CD8-positive, alpha-beta memory T cell (primary cell): ENCODE data around the gene SERTAD2. TPM values are rescaled to one million over a fixed set of nuclear protein-coding genes. Genes with fewer than 3 reads are reported as not detected.

Experiments
- CTCF ChIA-PET: fragments of 350-600 bp; sonication (Branson Sonifier 250); formaldehyde crosslinking; loops from one replicate; lab custom pipeline; 2021; ENCODE audit warnings: antibody characterized with exemption; lab: Charles Lee
- POLR2A ChIA-PET: fragments of 350-600 bp; sonication (Branson Sonifier 250); formaldehyde crosslinking; loops from one replicate; lab custom pipeline; 2021; ENCODE audit warnings: antibody characterized with exemption; lab: Charles Lee
- DNase-seq, 5 donors: peaks; one replicate each; pipeline versions ENCODE4 v3.0.0 to v3.0.0-alpha.2; 2020 to 2022; ENCODE audit warnings: mixed read lengths in 1 of 5
- H3K27ac ChIP-seq: one replicate; pipeline ENCODE4 v1.7.0; 2013; ENCODE audit warnings: low read depth, mild to moderate bottlenecking, low read length, moderate library complexity
- H3K27me3 ChIP-seq: 2 replicates; pipeline ENCODE4 v1.7.0; 2013; ENCODE audit warnings: low read length, mild to moderate bottlenecking; ENCODE audit not compliant: insufficient read depth, poor library complexity, severe bottlenecking
- H3K36me3 ChIP-seq: 2 replicates; pipeline ENCODE4 v1.7.0; 2013; ENCODE audit warnings: mild to moderate bottlenecking, low read length, moderate library complexity; ENCODE audit not compliant: insufficient read depth
- H3K4me1 ChIP-seq: 2 replicates; pipeline ENCODE4 v1.7.0; 2013; ENCODE audit warnings: mild to moderate bottlenecking, low read length, moderate library complexity; ENCODE audit not compliant: insufficient read depth
- H3K4me3 ChIP-seq: 2 replicates; pipeline ENCODE4 v1.7.0; 2013; ENCODE audit warnings: mild to moderate bottlenecking, low read length
- H3K9me3 ChIP-seq: 2 replicates; pipeline ENCODE4 v1.7.0; 2013; ENCODE audit warnings: mild to moderate bottlenecking, low read length
- H3K27ac Mint-ChIP-seq, 8 donors: one replicate each; pipeline ENCODE4 v1.8.0; 2020 to 2021; ENCODE audit warnings: mixed read lengths in 8 of 8, mild to moderate bottlenecking in 6 of 8, inconsistent platforms in 3 of 8, moderate library complexity in 3 of 8
- H3K27me3 Mint-ChIP-seq, 2 donors: one replicate each; pipeline ENCODE4 v1.8.0; 2020 to 2021; ENCODE audit warnings: mixed read lengths in 2 of 2, mild to moderate bottlenecking in 1 of 2, moderate library complexity in 1 of 2
- H3K36me3 Mint-ChIP-seq, 3 donors: one replicate each; pipeline ENCODE4 v1.8.0; 2020 to 2021; ENCODE audit warnings: mixed read lengths in 3 of 3, inconsistent platforms in 1 of 3, mild to moderate bottlenecking in 1 of 3
- H3K4me1 Mint-ChIP-seq, 3 donors: one replicate each; pipeline ENCODE4 v1.8.0; 2020 to 2021; ENCODE audit warnings: mixed read lengths in 3 of 3, inconsistent platforms in 1 of 3, mild to moderate bottlenecking in 1 of 3
- H3K4me3 Mint-ChIP-seq, 7 donors: one replicate each; pipeline ENCODE4 v1.8.0; 2020 to 2021; ENCODE audit warnings: mixed read lengths in 7 of 7, mild to moderate bottlenecking in 6 of 7, moderate library complexity in 4 of 7, inconsistent platforms in 2 of 7
- H3K9me3 Mint-ChIP-seq, 5 donors: one replicate each; pipeline ENCODE4 v1.8.0; 2020 to 2022; ENCODE audit warnings: mixed read lengths in 5 of 5, mild to moderate bottlenecking in 3 of 5, moderate library complexity in 2 of 5, inconsistent platforms in 1 of 5
- polyA plus RNA-seq: library from polyadenylated mRNA; unstranded; fragments of 300-500 nt; fragmentation: Illumina TruSeq; gene quantifications from one replicate; pipeline ENCODE4 v1.2.3, GENCODE V29; 2021
- total RNA-seq, 2 experiments: library from RNA; stranded (reverse); gene quantifications; one replicate each; pipeline ENCODE4 v1.2.3, GENCODE V29; 2021

Gene SERTAD2
- total and polyA plus RNA-seq, 3 experiments from 2014 or later, result 6.3 to 21.4 (median 20.6) TPM

DNA sequence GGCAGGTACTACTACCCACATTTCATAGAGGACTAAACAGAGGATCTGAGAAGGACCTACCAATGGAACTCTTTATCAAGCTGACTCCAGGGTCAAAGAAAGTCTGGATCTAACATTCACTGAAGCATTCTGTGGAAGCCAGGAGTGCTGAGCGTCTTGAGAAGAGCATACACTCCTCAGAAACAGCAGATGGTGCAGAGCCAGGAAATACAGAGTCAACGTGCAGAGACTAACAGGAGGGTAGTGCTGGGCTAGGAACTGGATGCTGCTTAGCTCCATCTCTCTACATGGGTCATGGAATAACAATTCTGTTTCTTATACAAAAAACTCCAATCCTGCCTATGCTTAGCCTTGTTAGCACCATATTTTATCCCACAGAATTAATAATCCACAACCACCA lies 5.5 kb upstream of the SERTAD2 start:
- Mint-ChIP-seq H3K27ac (peak overlapping the region in 1 of 8 donors; percentile 0), H3K4me1 (peaks cover 21 to 46% (median 21%) of the 10 kb centered on the region in 3 donors), H3K36me3 (peaks cover 0 to 4% (median 0%) of the 10 kb centered on the region in 3 donors), H3K27me3 (no peaks in the 10 kb centered on the region), H3K4me3 (no peak overlapping the region), H3K9me3 (no peaks in the 10 kb centered on the region)
- Histone ChIP-seq H3K36me3 (no peaks in the 10 kb centered on the region), H3K27ac (no peak overlapping the region), H3K27me3 (no peaks in the 10 kb centered on the region), H3K9me3 (no peaks in the 10 kb centered on the region), H3K4me3 (no peak overlapping the region), H3K4me1 (peaks cover 24% of the 10 kb centered on the region)
- CTCF ChIA-PET, result interaction anchor here (1.0 kb wide), 1 partner anchor 13 kb away, joined by 4 read pairs; no protein-coding TSS in a partner anchor
- DNase-seq, result no peak
- POLR2A ChIA-PET, result no interaction called here

DNA sequence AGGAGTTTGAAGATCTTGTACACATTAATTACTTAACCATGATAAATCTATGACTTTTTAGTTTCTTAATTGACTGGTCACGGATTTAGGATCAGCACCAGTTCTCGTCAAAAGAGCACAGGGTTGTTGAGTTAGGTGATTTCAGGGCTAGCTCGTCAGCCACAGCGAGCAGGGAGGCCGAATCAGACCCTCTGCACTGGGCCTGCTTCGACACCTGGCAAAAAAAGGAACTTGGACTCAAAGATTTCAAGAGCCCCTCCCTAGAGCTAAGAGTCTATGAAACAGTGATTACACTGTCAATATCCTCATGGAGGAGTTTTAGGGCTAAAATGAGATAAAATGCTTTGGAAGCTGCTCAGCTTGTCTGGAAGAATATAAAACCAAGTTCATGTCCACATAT lies 4.6 kb upstream of the SERTAD2 start:
- Mint-ChIP-seq H3K27ac (peak overlapping the region in 1 of 8 donors; percentile 88), H3K36me3 (peaks cover 0 to 4% (median 2%) of the 10 kb centered on the region in 3 donors), H3K9me3 (no peaks in the 10 kb centered on the region), H3K27me3 (no peaks in the 10 kb centered on the region), H3K4me1 (peaks cover 16 to 39% (median 21%) of the 10 kb centered on the region in 3 donors), H3K4me3 (peak overlapping the region in 1 of 7 donors; percentile 60)
- POLR2A ChIA-PET, result interaction anchor here (0.6 kb wide), 1 partner anchor 63 kb away, joined by 3 read pairs; no protein-coding TSS in a partner anchor
- no peak for DNase-seq
- Histone ChIP-seq H3K4me3 (no peak overlapping the region), H3K36me3 (no peaks in the 10 kb centered on the region), H3K9me3 (no peaks in the 10 kb centered on the region), H3K27ac (no peak overlapping the region), H3K27me3 (no peaks in the 10 kb centered on the region), H3K4me1 (peaks cover 24% of the 10 kb centered on the region)
- CTCF ChIA-PET, result interaction anchor here (1.4 kb wide), 1 partner anchor 9 kb away, joined by 3 read pairs; no protein-coding TSS in a partner anchor

DNA sequence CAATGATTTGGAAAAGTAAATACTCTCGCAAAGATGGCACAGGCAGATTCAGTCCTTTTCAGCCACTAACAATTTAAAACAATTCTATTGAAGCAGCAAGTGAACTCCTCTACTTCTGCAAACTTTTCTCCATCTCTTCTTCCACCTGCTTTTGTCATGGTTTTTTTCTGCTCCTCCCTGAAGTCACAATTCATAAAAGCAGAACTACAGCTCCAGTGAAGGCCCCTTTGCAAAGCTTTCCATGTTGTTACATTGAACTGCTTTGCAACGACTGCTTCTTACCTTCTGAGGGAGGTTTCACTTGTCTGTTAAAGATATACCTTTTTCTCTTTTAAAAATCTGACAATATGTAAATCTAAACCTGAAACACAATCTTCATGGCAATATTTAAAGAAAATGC lies 3.7 kb upstream of the SERTAD2 start:
- H3K4me1 Mint-ChIP-seq, result peaks cover 21 to 45% (median 26%) of the 10 kb centered on the region in 3 donors
- POLR2A ChIA-PET, result no interaction called here
- no peak overlapping the region for H3K27ac ChIP-seq

DNA sequence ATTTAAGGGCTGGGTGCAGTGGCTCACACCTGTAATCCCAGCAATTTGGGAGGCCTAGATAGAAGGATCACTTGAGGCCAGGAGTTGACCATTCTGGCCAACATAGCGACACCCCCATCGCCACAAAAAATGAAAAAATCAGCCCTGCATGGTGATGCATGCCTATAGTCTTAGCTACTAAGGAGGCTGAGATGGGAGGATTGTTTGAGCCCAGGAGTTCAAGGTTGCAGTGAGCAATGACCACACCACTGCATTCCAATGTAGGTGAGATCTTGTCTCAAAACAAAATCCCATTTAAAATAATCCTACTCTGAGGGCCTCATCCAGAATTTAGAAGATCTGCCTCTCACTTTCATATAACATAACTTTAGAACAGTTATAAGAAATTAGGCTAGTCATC lies 2.7 kb upstream of the SERTAD2 start:
- peaks cover 34% of the 10 kb centered on the region for H3K4me1 ChIP-seq
- no peak for DNase-seq
- Mint-ChIP-seq H3K9me3 (no peaks in the 10 kb centered on the region), H3K4me1 (peaks cover 31 to 50% (median 36%) of the 10 kb centered on the region in 3 donors), H3K27ac (peak overlapping the region in 2 of 8 donors; percentile 88 to 96), H3K36me3 (peaks cover 0 to 8% (median 4%) of the 10 kb centered on the region in 3 donors), H3K4me3 (peak overlapping the region in 1 of 7 donors; percentile 53), H3K27me3 (no peaks in the 10 kb centered on the region)
- POLR2A ChIA-PET, result interaction anchor here (6.0 kb wide), 1 partner anchor 93 kb away, joined by 167 read pairs; no protein-coding TSS in a partner anchor
- no peak overlapping the region for H3K27ac ChIP-seq
- CTCF ChIA-PET, result interaction anchor here (2.0 to 9.7 kb wide), 5 partner anchors 9 to 176 kb away, joined by 9 to 81 read pairs (median 65); partner anchors contain the start of gene AFTPH
- no peaks in the 10 kb centered on the region for H3K36me3 ChIP-seq
- H3K9me3 ChIP-seq, result no peaks in the 10 kb centered on the region
- H3K4me3 ChIP-seq, result no peak overlapping the region
- H3K27me3 ChIP-seq, result no peaks in the 10 kb centered on the region

More for the DNA sequence above, 3.7 kb upstream of the SERTAD2 start:
- Mint-ChIP-seq H3K9me3 (no peaks in the 10 kb centered on the region), H3K27ac (peak overlapping the region in 1 of 8 donors; percentile 88), H3K4me3 (peak overlapping the region in 1 of 7 donors; percentile 60), H3K36me3 (peaks cover 0 to 8% (median 4%) of the 10 kb centered on the region in 3 donors), H3K27me3 (no peaks in the 10 kb centered on the region)
- CTCF ChIA-PET, result interaction anchor here (1.4 kb wide), 1 partner anchor 9 kb away, joined by 3 read pairs; no protein-coding TSS in a partner anchor
- no peak overlapping the region for H3K4me3 ChIP-seq
- peaks cover 29% of the 10 kb centered on the region for H3K4me1 ChIP-seq
- no peak for DNase-seq
- H3K36me3 ChIP-seq, result no peaks in the 10 kb centered on the region
- no peaks in the 10 kb centered on the region for H3K27me3 ChIP-seq
- H3K9me3 ChIP-seq, result no peaks in the 10 kb centered on the region

DNA sequence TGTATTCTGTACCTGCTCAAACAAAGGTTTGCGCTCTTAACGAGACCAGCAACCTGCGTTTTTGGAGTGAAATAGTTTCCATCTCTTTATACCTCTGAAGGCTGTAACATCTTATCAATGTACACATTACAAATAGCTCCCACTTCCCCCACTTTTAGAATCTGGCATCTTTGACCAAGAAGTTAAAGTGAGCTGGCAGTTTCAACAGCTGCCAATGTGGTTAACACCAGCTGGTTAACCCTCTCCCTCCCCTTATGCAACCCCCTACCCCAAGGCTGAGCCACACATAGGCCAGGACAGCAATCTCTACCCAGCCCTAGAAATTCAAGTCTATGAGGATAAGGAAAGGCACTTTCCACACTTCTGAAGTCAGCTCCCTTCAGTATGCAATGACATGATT lies 2.2 kb upstream of the SERTAD2 start:
- H3K36me3 ChIP-seq, result no peaks in the 10 kb centered on the region
- POLR2A ChIA-PET, result interaction anchor here (0.6 to 6.0 kb wide), 5 partner anchors 9 to 209 kb away, joined by 4 to 167 read pairs (median 44); no protein-coding TSS in a partner anchor
- Mint-ChIP-seq H3K4me1 (peaks cover 33 to 55% (median 39%) of the 10 kb centered on the region in 3 donors), H3K9me3 (no peaks in the 10 kb centered on the region), H3K4me3 (peak overlapping the region in 4 of 7 donors; percentile 45 to 92 (median 90)), H3K27me3 (no peaks in the 10 kb centered on the region), H3K27ac (peak overlapping the region in 7 of 8 donors; percentile 80 to 96 (median 92)), H3K36me3 (peaks cover 0 to 8% (median 4%) of the 10 kb centered on the region in 3 donors)
- H3K4me1 ChIP-seq, result peaks cover 40% of the 10 kb centered on the region
- H3K4me3 ChIP-seq, result no peak overlapping the region
- H3K27me3 ChIP-seq, result no peaks in the 10 kb centered on the region
- DNase-seq, result no peak
- H3K27ac ChIP-seq, result no peak overlapping the region
- CTCF ChIA-PET, result interaction anchor here (1.4 to 9.7 kb wide), 7 partner anchors 9 to 177 kb away, joined by 3 to 81 read pairs (median 43); partner anchors contain the start of gene AFTPH
- no peaks in the 10 kb centered on the region for H3K9me3 ChIP-seq

DNA sequence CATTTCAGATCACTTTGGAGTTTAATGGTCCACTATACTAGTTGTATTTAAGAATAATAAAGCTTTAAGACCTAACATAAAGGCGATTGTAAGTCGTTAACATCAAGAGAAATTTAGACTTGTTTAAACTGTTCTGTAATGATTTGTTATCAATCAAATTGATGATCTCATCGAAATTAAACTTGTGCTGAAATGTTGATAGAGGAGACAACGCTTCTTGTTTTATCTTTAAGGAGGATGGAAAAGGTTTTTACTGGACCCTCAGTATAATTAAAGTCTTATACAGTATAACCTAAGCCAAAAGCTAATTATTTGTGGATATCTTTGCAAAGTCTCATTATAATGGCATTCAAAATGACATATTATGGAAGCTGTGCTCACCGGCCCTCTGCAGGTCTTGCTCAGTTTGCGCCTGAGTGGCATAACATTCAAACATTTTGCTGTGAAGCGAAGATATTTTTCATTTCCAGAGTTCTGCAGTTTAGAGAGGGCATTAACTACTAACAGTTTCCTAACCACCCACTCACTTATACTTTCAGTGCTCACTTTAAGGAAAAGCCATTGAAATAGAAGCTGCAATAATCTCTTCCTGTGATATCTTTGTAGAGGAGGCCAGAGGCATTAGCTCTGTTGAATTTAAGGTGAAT lies 1.4 kb upstream of the SERTAD2 start:
- no peak for DNase-seq

DNA sequence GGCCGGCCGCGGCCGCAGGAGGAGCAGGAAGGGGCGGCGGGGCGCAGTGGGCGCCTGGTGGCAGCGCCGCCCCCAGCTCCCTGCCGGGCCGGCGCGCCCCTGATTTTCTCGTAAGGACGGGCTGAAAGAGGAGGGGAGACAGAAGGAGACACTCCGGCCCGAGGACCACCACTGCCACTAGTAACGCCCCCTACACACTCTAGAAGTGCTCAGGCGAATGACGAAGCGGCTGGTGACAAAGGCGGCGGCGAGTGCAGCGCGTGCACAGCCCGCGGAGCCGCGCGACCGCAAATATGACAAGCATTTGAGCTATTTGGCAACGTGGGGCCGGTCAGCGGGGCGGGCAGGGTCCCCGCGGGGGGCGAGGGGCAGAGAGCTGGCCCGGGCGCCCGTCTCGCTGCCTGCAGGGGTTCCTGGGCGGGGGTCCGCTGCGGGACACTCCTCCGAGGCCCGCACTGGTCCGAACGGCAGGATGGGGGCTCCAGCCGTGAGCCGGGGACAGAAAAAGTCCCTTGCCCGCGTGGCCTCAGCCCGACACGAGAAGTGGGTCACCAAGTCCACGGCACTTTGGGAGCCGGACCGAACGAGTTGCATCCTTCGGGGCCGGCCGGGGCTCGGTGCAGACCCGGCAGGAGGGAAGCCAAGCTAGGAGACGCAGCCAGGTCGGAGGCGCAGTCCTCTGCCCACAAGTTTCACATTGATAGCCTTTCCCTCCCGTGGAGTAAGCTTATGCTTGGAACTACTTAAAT lies 524 bp upstream of the SERTAD2 start:
- no peaks in the 10 kb centered on the region for H3K9me3 Mint-ChIP-seq
- Histone ChIP-seq H3K36me3 (no peaks in the 10 kb centered on the region), H3K4me1 (peaks cover 52% of the 10 kb centered on the region), H3K27ac (peak overlapping the region; percentile 72), H3K9me3 (no peaks in the 10 kb centered on the region), H3K27me3 (no peaks in the 10 kb centered on the region), H3K4me3 (peak overlapping the region; percentile 69)
- H3K4me1 Mint-ChIP-seq, result peaks cover 44 to 67% (median 51%) of the 10 kb centered on the region in 3 donors
- POLR2A ChIA-PET, result interaction anchor here (0.6 to 6.0 kb wide), 22 partner anchors 10 to 573 kb away, joined by 3 to 167 read pairs (median 5); partner anchors contain the start of genes ACTR2, AFTPH and RAB1A
- H3K36me3 Mint-ChIP-seq, result peaks cover 0 to 8% (median 0%) of the 10 kb centered on the region in 3 donors
- H3K27me3 Mint-ChIP-seq, result no peaks in the 10 kb centered on the region
- DNase-seq, result peak; percentile 62 to 86 (median 76)
- peak overlapping the region; percentile 89 to 94 (median 90) for H3K4me3 Mint-ChIP-seq
- peak overlapping the region; percentile 88 to 96 (median 94) for H3K27ac Mint-ChIP-seq
- CTCF ChIA-PET, result interaction anchor here (0.6 to 9.7 kb wide), 32 partner anchors 10 to 218 kb away, joined by 3 to 81 read pairs (median 8); partner anchors contain the start of gene AFTPH

More for the DNA sequence above, 1.4 kb upstream of the SERTAD2 start:
- CTCF ChIA-PET, result interaction anchor here (1.4 to 9.7 kb wide), 16 partner anchors 10 to 213 kb away, joined by 3 to 81 read pairs (median 14); partner anchors contain the start of gene AFTPH
- Mint-ChIP-seq H3K4me1 (peaks cover 37 to 63% (median 45%) of the 10 kb centered on the region in 3 donors), H3K27me3 (no peaks in the 10 kb centered on the region), H3K4me3 (peak overlapping the region; percentile 89 to 94 (median 90)), H3K9me3 (no peaks in the 10 kb centered on the region), H3K36me3 (peaks cover 0 to 8% (median 4%) of the 10 kb centered on the region in 3 donors), H3K27ac (peak overlapping the region; percentile 83 to 96 (median 92))
- Histone ChIP-seq H3K9me3 (no peaks in the 10 kb centered on the region), H3K36me3 (no peaks in the 10 kb centered on the region), H3K4me3 (peak overlapping the region; percentile 69), H3K27ac (no peak overlapping the region), H3K27me3 (no peaks in the 10 kb centered on the region), H3K4me1 (peaks cover 45% of the 10 kb centered on the region)
- POLR2A ChIA-PET, result interaction anchor here (0.6 to 6.0 kb wide), 12 partner anchors 10 to 475 kb away, joined by 4 to 167 read pairs (median 22); partner anchors contain the start of gene RAB1A
